Endothelial cell of umbilical vein (primary cell): Measurements from ENCODE around the gene ACYP2. TPM values are rescaled to one million over a fixed set of nuclear protein-coding genes. Genes with fewer than 3 reads are reported as not detected.

Experiments used
- BruUV-seq: library from RNA; stranded (reverse); fragments of 400-500 nt; replicated peaks from 2 replicates; lab custom pipeline; 2021; lab: Mats Ljungman, UMichigan
- CTCF ChIA-PET: fragments of 300-600, 350-600 bp; sonication (Branson Sonifier 250); formaldehyde crosslinking; loops from one replicate; lab custom pipeline; 2021; ENCODE audit warnings: antibody characterized with exemption, inconsistent platforms; lab: Charles Lee
- POLR2A ChIA-PET: fragments of 300-600, 350-600 bp; sonication (Branson Sonifier 250); formaldehyde crosslinking; loops from one replicate; lab custom pipeline; 2021; ENCODE audit warnings: antibody characterized with exemption, inconsistent platforms; lab: Charles Lee
- DNase-seq: peaks from one replicate; pipeline ENCODE4 v3.0.0-alpha.2; 2011; ENCODE audit warnings: low read depth, low spot score
- FAIRE-seq: peaks from 2 replicates; lab custom pipeline; 2011; peaks lifted over from hg19 to GRCh38; lab: Jason Lieb, UNC
- H2AFZ ChIP-seq: 2 replicates; pipeline ENCODE4 v1.6.0; 2012; ENCODE audit warnings: low read depth, low read length, control low read depth, inconsistent platforms
- H3K27ac ChIP-seq: 2 replicates; pipeline ENCODE4 v1.5.1; 2011; ENCODE audit warnings: low read depth, mild to moderate bottlenecking, control low read depth, low read length, moderate library complexity; ENCODE audit not compliant: insufficient read depth
- H3K27me3 ChIP-seq, 2 experiments: 2 replicates each; pipeline versions ENCODE4 v1.6.0 to v1.6.1; 2011; ENCODE audit warnings: low read length in 2 of 2, mixed read lengths in 1 of 2; ENCODE audit not compliant: control insufficient read depth in 2 of 2, insufficient read depth in 2 of 2
- H3K36me3 ChIP-seq, 2 experiments: 2 replicates in 1 of 2; 3 replicates in 1 of 2; pipeline ENCODE4 v1.5.1; 2011; ENCODE audit warnings: low read length in 2 of 2, mild to moderate bottlenecking in 1 of 2, moderate library complexity in 1 of 2; ENCODE audit not compliant: control insufficient read depth in 2 of 2, insufficient read depth in 2 of 2; ENCODE audit errors: extremely low read depth in 1 of 2
- H3K4me1 ChIP-seq: 3 replicates; pipeline ENCODE4 v1.5.1; 2011; ENCODE audit warnings: mild to moderate bottlenecking, low read length; ENCODE audit not compliant: control insufficient read depth, insufficient read depth; ENCODE audit errors: extremely low read depth
- H3K4me2 ChIP-seq: 2 replicates; pipeline ENCODE4 v1.6.1; 2011; ENCODE audit warnings: low read length, control low read depth, mixed read lengths; ENCODE audit not compliant: insufficient read depth
- H3K4me3 ChIP-seq, 3 experiments: fragments of 200-600 bp in 1 of 3; sonication (generic), shearing (Covaris generic) in 1 of 3; replicated peaks in 1 of 3; 2 replicates each; pipeline ENCODE4 v1.5.1; 2011 to 2016; ENCODE audit warnings: control low read depth in 3 of 3, low read length in 3 of 3, mild to moderate bottlenecking in 2 of 3, inconsistent platforms in 1 of 3, low read depth in 1 of 3, moderate library complexity in 1 of 3; ENCODE audit not compliant: insufficient read depth in 1 of 3
- H3K79me2 ChIP-seq: 2 replicates; pipeline ENCODE4 v1.6.0; 2012; ENCODE audit warnings: low read length, inconsistent platforms; ENCODE audit not compliant: control insufficient read depth, insufficient read depth
- H3K9ac ChIP-seq: replicated peaks from 2 replicates; pipeline ENCODE3; 2011; ENCODE audit warnings: low read length, control low read depth; ENCODE audit not compliant: insufficient read depth; ENCODE audit errors: extremely low read depth
- H3K9me1 ChIP-seq: replicated peaks from 3 replicates; pipeline ENCODE4 v1.6.0; 2011; ENCODE audit warnings: mild to moderate bottlenecking, low read length; ENCODE audit not compliant: control insufficient read depth, insufficient read depth; ENCODE audit errors: extremely low read depth
- H3K9me3 ChIP-seq: replicated peaks from 2 replicates; pipeline ENCODE4 v1.5.1; 2012; ENCODE audit warnings: low read length, inconsistent platforms; ENCODE audit not compliant: control insufficient read depth, insufficient read depth
- H4K20me1 ChIP-seq: replicated peaks from 2 replicates; pipeline ENCODE3; 2011; ENCODE audit warnings: mild to moderate bottlenecking, low read length; ENCODE audit not compliant: control insufficient read depth, insufficient read depth; ENCODE audit errors: extremely low read depth
- EZH2 ChIP-seq: IDR thresholded peaks from 2 replicates; pipeline ENCODE4 v1.6.1; 2012; ENCODE audit warnings: borderline replicate concordance, low read depth, mild to moderate bottlenecking, moderate library complexity, low read length, inconsistent platforms; ENCODE audit not compliant: severe bottlenecking
- GATA2 ChIP-seq: IDR thresholded peaks from 2 replicates; pipeline ENCODE4 v1.7.0; 2011; ENCODE audit warnings: low read depth, mild to moderate bottlenecking, moderate library complexity, mixed read lengths, low read length; ENCODE audit not compliant: insufficient read length, insufficient read depth
- MYC ChIP-seq: IDR thresholded peaks from one replicate; pipeline ENCODE4 v1.6.1; 2011; ENCODE audit warnings: mild to moderate bottlenecking, low read depth, low read length
- POLR2A ChIP-seq: IDR thresholded peaks from 2 replicates; pipeline ENCODE4 v1.6.1; 2012; ENCODE audit warnings: low read depth, mild to moderate bottlenecking, control low read depth, low read length
- POLR2AphosphoS5 ChIP-seq: IDR thresholded peaks from 2 replicates; pipeline ENCODE4 v1.6.1; 2012; ENCODE audit warnings: low read depth, mild to moderate bottlenecking, control low read depth, low read length, moderate library complexity; ENCODE audit not compliant: insufficient read depth
- dilution Hi-C: fragments of 300-500 bp; cut with MboI; formaldehyde crosslinking; loops from one replicate; pipeline ENCODE4 v1.15.0; 2019; ENCODE audit warnings: low sequenced_read_pairs; ENCODE audit not compliant: extremely low pct_ligation_motif_present
- intact Hi-C: fragments of 100-400 bp; cut with micrococcal nuclease; formaldehyde crosslinking; loops from one replicate; pipeline ENCODE4 v1.10.0; 2022
- polyA plus RNA-seq, 4 experiments: library from polyadenylated mRNA; depleted of rRNA in 3 of 4; stranded (reverse) in 3 of 4; unstranded in 1 of 4; fragments of >200 nt; gene quantifications; 2 replicates each; pipeline versions ENCODE4 v1.2.1 to v1.2.3, GENCODE V29; 2011 to 2012; ENCODE audit warnings: missing spikeins in 1 of 4
- total RNA-seq: library from RNA; stranded (reverse); gene quantifications from 2 replicates; pipeline ENCODE4 v1.2.3, GENCODE V29; 2021
- TF ChIP-seq, protein P1 (sequence below), 2 donors: IDR thresholded peaks; 1 replicate in 1 of 2; 2 replicates in 1 of 2; pipeline ENCODE4 v1.5.1; 2011; ENCODE audit warnings: low read length in 2 of 2, mild to moderate bottlenecking in 2 of 2, moderate library complexity in 2 of 2, control low read depth in 1 of 2, inconsistent platforms in 1 of 2, low read depth in 1 of 2; ENCODE audit not compliant: insufficient read depth in 1 of 2; ENCODE audit errors: extremely low read depth in 1 of 2
- TF ChIP-seq, protein P2 (sequence below): IDR thresholded peaks from 2 replicates; pipeline ENCODE4 v1.6.1; 2011; ENCODE audit not compliant: insufficient read depth, insufficient read length

The ACYP2 gene
- total and polyA plus RNA-seq, 2 donors (not counting 3 experiments of a cell fraction or from before 2014, with no cell fraction given) = 3.9 to 7.9 TPM

DNA sequence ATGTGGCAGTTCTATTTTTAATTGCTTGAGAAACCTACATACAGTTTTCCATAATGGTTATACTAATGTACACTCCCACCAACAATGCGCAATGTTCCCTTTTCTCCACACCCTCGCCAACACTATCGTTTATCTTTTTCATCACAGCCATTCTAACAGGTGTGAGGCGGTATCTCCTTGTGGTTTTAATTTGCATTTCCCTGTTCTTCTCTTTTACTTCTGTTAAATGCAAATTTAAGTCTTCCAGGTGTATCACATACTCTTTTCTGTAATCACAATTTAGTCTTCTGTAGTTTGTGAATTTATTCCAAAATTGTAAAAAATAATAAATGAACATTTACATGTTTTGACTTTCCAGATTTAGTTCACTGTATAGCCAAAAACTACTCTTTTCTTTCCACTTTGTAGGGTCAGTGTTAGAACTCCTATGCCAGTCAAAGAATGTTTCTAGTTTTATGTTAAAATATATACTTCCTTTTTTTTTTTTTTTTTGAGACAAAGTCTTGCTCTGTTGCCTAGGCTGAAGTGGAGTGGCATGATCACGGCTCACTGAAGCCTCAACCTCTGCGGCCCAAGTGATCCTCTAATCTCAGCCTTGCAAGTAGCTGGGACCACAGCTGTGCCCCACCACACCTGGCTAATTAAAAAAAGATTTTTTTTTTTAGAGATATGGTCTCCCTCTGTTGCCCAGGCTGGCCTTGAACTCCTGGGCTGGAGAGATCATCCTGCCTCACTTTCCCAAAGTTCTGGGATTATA is 15.4 kb upstream of the ACYP2 start:
- DNase-seq (no peak), FAIRE-seq (no peak)
- no peaks in the 10 kb centered on the region for H4K20me1 ChIP-seq
- TF ChIP-seq, protein P1, sequence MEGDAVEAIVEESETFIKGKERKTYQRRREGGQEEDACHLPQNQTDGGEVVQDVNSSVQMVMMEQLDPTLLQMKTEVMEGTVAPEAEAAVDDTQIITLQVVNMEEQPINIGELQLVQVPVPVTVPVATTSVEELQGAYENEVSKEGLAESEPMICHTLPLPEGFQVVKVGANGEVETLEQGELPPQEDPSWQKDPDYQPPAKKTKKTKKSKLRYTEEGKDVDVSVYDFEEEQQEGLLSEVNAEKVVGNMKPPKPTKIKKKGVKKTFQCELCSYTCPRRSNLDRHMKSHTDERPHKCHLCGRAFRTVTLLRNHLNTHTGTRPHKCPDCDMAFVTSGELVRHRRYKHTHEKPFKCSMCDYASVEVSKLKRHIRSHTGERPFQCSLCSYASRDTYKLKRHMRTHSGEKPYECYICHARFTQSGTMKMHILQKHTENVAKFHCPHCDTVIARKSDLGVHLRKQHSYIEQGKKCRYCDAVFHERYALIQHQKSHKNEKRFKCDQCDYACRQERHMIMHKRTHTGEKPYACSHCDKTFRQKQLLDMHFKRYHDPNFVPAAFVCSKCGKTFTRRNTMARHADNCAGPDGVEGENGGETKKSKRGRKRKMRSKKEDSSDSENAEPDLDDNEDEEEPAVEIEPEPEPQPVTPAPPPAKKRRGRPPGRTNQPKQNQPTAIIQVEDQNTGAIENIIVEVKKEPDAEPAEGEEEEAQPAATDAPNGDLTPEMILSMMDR (IDR thresholded peaks at IDR 0.05; ENCODE audit: extremely low read depth in 1 of 2, insufficient read depth in 1 of 2, low read depth in 1 of 2, low read length in 2 of 2) = no peak
- TF ChIP-seq MYC (no peak), EZH2 (no peak), POLR2A (no peak), GATA2 (no peak), POLR2AphosphoS5 (no peak)
- TF ChIP-seq, protein P2, sequence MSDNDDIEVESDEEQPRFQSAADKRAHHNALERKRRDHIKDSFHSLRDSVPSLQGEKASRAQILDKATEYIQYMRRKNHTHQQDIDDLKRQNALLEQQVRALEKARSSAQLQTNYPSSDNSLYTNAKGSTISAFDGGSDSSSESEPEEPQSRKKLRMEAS = no peak
- peaks cover 14% of the 10 kb centered on the region for H3K4me1 ChIP-seq
- no peaks in the 10 kb centered on the region for H3K9me1 ChIP-seq
- dilution Hi-C loops = no loop called here
- H3K9ac ChIP-seq = no peak overlapping the region
- no TSS peak for BruUV-seq
- intact Hi-C loops = no loop called here
- H3K9me3 ChIP-seq = no peaks in the 10 kb centered on the region
- H3K36me3 ChIP-seq = no peaks in the 10 kb centered on the region
- H3K4me3 ChIP-seq = no peak overlapping the region
- H3K4me2 ChIP-seq = no peak overlapping the region
- no peaks in the 10 kb centered on the region for H3K79me2 ChIP-seq
- H3K27me3 ChIP-seq = no peaks in the 10 kb centered on the region
- H2AFZ ChIP-seq = no peak overlapping the region
- POLR2A ChIA-PET = no interaction called here
- CTCF ChIA-PET = no interaction called here
- H3K27ac ChIP-seq = no peak overlapping the region
